GM12874 (cell line): ENCODE results near the gene CPLX3.
A peak's percentile ranks its signal among the peaks of the same experiment; 100 is the strongest.

Source experiments
- TF ChIP-seq, protein P1 (sequence below): IDR thresholded peaks from 2 replicates; pipeline ENCODE4 v1.5.1; 2011; ENCODE audit warnings: low read depth, mild to moderate bottlenecking, control low read depth, low read length, moderate library complexity; ENCODE audit not compliant: insufficient read depth

CPLX3 gene

DNA sequence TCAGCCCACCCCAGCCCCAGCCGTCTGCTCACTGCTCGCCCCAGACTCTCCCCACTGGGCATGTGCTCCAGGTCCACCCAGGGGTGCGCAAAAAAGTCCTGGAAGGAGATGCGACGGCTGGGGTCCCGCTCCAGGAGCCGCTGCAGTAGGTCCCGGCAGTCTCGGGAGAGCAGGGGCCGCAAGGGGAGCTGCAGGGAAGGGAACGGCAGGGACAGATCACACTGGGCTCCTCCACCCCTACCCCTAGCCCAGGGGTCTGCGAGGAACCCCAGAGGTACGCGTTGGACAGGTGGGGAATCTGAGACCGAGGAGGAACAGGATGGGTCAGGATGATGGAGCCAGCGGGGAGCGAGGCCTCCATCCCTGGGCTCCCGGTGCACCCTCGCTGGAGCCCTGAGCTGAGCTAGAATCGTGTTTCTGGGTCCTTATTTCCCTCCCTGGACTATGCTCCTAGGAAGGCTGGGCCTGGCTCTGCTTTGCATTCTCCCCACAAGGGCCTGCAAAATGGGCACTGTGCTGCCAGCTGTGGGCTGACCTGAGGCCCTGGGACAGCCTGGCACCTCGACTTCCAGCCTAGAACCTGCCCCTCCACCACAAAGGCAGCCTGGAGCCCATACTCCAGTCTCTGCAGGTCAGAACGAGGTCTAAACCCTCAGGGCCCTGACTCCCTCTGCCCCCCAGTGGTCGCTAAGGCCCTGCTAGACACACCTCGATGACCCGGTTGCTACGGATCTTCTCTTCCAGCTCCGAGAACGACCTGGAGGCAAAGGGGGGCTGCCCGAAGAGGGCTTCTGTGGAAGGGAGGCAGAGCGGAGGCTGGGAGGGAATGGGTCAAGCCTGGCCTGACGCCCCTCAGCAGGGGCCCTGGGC, 13.3 kb downstream of the CPLX3 start:
- TF ChIP-seq, protein P1, sequence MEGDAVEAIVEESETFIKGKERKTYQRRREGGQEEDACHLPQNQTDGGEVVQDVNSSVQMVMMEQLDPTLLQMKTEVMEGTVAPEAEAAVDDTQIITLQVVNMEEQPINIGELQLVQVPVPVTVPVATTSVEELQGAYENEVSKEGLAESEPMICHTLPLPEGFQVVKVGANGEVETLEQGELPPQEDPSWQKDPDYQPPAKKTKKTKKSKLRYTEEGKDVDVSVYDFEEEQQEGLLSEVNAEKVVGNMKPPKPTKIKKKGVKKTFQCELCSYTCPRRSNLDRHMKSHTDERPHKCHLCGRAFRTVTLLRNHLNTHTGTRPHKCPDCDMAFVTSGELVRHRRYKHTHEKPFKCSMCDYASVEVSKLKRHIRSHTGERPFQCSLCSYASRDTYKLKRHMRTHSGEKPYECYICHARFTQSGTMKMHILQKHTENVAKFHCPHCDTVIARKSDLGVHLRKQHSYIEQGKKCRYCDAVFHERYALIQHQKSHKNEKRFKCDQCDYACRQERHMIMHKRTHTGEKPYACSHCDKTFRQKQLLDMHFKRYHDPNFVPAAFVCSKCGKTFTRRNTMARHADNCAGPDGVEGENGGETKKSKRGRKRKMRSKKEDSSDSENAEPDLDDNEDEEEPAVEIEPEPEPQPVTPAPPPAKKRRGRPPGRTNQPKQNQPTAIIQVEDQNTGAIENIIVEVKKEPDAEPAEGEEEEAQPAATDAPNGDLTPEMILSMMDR = peak; percentile 41

DNA sequence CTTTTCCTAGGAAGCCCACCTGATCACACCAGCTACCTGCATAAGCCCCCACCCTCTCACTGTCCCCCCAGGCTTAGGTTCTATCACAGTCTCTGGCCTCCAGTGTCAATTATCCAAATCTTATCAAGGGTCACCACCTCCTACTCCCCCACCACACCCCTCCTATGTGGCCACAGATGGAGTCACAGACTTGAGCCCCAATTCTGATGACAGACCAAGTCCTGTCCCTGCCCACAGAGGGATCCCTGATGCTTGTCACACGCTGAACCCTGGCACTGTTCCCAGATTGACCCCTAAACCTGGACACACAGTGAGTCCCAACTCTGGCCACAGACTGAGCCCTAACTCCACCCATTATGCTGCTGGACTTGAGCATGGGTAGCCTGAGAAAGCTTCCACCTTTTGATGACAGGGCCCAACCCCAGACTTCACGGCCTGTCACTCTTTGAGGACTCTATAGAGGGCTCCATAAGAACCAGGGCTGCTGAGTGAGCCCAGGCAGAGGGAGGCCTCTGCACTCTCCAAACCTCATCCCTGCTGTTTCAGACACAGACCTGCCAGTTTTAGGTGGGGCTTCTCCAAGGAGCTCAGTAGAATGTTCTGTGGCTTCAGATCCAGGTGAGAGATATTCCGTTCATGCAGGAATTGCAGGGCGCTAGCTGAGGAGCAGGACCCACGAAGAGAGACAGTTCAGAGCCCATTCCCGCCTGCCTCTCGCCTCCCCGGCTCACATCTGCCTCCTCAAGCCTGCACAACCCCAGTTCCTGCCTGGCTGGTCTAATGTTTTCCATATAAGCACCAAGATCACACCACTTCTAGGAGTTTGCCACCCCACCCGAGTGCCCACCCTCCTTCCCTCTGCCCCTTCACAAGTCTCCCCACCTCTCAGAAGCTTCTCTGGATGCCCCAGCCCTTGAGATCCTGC, 14.7 kb downstream of the CPLX3 start:
- TF ChIP-seq, protein P1 = no peak

DNA sequence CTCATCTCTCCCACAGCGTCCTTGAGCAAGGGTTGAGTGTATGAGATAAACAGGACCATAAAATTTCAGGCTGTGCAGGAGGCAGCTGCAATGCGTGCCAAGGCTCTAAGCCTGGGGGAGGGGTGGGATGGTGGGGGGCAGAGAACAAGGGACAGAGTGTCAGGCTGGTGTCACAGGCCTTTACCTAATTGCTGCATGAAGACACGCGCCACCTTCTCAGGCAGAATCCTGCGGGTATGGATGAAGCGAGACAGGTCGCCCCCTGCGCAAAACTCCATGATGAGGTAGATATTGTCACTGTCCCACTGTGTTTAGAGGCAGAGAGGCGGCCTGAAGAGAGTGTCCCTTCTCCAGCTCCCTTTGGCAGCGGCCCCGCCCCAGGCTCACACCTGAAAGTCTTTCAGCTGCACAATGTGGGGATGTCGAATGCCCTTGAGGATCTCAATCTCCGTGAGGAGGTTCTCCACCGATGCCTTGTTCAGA, 15.5 kb downstream of the CPLX3 start:
- TF ChIP-seq, protein P1 = no peak

DNA sequence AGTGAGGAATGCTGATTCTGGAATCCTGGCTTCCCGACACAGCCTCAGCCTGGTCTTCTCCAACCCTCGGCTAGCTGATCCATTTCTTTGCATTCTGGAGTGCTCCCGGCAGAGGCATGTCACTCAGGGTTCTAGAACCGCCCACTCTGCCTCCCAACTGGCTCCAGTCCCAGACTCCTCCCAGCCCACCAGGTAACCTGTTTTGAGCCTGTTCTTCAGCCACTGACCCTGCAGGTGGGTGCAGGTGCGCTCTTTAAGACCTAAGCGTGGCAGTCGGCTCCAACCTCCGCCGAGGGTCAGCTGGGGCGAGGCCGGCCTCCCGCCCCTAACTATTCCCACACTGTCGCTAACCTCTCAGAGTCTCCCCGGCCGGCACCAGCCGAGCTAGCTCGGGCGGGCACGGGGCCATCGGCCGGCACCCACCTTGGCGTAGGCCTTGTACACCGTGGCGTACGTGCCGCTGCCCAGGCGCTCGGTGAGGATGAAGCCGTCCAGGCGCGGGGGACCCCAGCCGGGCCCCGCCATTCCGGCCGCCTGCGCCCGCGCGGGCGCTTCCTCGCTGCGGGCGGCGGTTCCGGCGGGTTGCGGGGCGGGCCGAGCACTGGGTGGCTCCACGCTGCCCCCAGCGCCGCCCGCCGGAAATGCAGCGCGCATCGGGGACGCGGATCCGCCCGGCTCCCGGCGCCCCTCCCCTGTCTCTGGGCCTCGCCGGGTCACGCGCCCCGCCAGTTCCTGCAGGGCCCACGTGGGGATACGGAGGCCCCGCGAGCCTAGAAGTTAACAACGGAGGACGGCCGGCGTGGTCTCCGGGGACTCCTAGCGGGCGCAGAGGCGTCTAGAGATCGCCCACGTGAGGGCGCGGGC, 16.4 kb downstream of the CPLX3 start, which contains the start of gene ULK3:
Gene ULK3, minus strand, starts transcription at position 576 of the 864 bp plus-strand sequence. Its CDS starts 51 bp downstream, at position 525.
- TF ChIP-seq, protein P1 = peak; percentile 76

DNA sequence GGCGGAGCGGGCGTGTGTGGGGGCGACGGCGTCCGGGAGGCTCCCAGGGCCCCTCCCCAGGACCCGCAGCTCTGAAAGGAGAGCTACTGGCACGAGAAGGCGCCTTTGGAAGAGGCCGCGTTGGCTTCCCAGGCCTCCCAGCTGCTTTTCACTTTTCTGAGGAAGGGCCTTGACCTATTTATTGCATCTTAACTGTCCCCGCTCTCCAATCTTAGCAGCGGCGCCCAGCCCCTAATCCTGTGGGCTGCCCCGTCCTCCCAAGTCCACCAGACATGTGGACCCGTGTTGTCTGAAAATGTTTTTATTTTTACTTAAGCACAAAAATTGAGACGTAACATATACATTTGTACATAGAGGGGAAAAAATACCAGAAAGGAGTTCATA, 17.0 kb downstream of the CPLX3 start:
- TF ChIP-seq, protein P1 = no peak

DNA sequence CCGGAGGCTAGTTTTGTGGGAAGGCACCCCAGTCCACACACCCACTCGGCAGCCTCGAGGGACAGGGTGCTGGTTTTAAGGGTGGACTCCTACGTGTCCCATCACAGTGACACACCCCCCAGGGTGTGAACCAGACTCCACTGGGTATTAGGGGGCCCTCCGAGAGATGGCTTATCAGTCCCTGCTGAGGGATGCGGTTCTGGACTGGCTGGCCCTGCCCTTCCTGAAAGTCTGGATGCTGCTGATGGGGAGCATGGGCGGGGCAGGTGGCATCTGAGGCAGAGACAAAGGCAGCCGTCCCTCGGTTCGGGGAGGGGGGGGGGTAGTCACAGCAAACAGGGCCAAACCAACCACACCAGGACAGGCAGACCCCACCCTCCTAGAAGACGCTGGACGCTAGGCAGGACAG, 17.5 kb downstream of the CPLX3 start:
- TF ChIP-seq, protein P1 = no peak
